Measurements from ENCODE around the gene GALNT14. TPM values are rescaled to one million over a fixed set of nuclear protein-coding genes. Genes with fewer than 3 reads are reported as not detected.

The GALNT14 gene
- total RNA-seq, 2 experiments from 2014 or later = 1.1 to 1.5 TPM

- Mint-ChIP-seq H3K36me3 (ENCODE audit: low read depth) (no peaks in the 10 kb centered on the region), H3K9me3 (no peaks in the 10 kb centered on the region), H3K4me3 (no peak overlapping the region), H3K4me1 (ENCODE audit: low read depth) (no peaks in the 10 kb centered on the region), H3K27me3 (ENCODE audit: low read depth) (no peaks in the 10 kb centered on the region), H3K27ac (no peak overlapping the region)
- DNase-seq = no peak
- intact Hi-C loops (cut with micrococcal nuclease) = no loop called here
- CTCF ChIA-PET = no interaction called here
Observed at GRCh38 chr2:31060397-31060796, 77.8 kb downstream of the GALNT14 start.

GRCh38 chr2:31058096-31059035, 79.9 kb downstream of the GALNT14 start:
- Mint-ChIP-seq H3K9me3 (no peaks in the 10 kb centered on the region), H3K27me3 (ENCODE audit: low read depth) (no peaks in the 10 kb centered on the region), H3K27ac (no peak overlapping the region), H3K36me3 (ENCODE audit: low read depth) (no peaks in the 10 kb centered on the region), H3K4me3 (no peak overlapping the region), H3K4me1 (ENCODE audit: low read depth) (no peaks in the 10 kb centered on the region)
- CTCF ChIA-PET = no interaction called here
- DNase-seq = no peak
- intact Hi-C loops (cut with micrococcal nuclease) = no loop called here

- CTCF ChIA-PET = no interaction called here
- no peaks in the 10 kb centered on the region for H3K9me3 Mint-ChIP-seq
- no peaks in the 10 kb centered on the region for H3K4me1 Mint-ChIP-seq (ENCODE audit: low read depth)
- no peak for DNase-seq
- no peaks in the 10 kb centered on the region for H3K36me3 Mint-ChIP-seq (ENCODE audit: low read depth)
- intact Hi-C loops (cut with micrococcal nuclease) = no loop called here
- no peak overlapping the region for H3K27ac Mint-ChIP-seq
- H3K4me3 Mint-ChIP-seq = no peak overlapping the region
- no peaks in the 10 kb centered on the region for H3K27me3 Mint-ChIP-seq (ENCODE audit: low read depth)
Observed at GRCh38 chr2:31057691-31058090, 80.5 kb downstream of the GALNT14 start.

- intact Hi-C loops (cut with micrococcal nuclease) = no loop called here
- DNase-seq = no peak
- H3K36me3 Mint-ChIP-seq (ENCODE audit: low read depth) = no peaks in the 10 kb centered on the region
- CTCF ChIA-PET = no interaction called here
- no peak overlapping the region for H3K27ac Mint-ChIP-seq
- H3K27me3 Mint-ChIP-seq (ENCODE audit: low read depth) = no peaks in the 10 kb centered on the region
- H3K4me3 Mint-ChIP-seq = no peak overlapping the region
- H3K9me3 Mint-ChIP-seq = no peaks in the 10 kb centered on the region
- H3K4me1 Mint-ChIP-seq (ENCODE audit: low read depth) = no peaks in the 10 kb centered on the region
Observed at GRCh38 chr2:31055938-31056337, 82.3 kb downstream of the GALNT14 start.

GRCh38 chr2:31054842-31055388, 83.3 kb downstream of the GALNT14 start:
- intact Hi-C loops (cut with micrococcal nuclease) = no loop called here
- Mint-ChIP-seq H3K4me1 (ENCODE audit: low read depth) (no peaks in the 10 kb centered on the region), H3K4me3 (no peak overlapping the region), H3K9me3 (no peaks in the 10 kb centered on the region), H3K27me3 (ENCODE audit: low read depth) (no peaks in the 10 kb centered on the region), H3K36me3 (ENCODE audit: low read depth) (no peaks in the 10 kb centered on the region), H3K27ac (no peak overlapping the region)
- CTCF ChIA-PET = no interaction called here
- DNase-seq = no peak

- Mint-ChIP-seq H3K4me3 (no peak overlapping the region), H3K27ac (no peak overlapping the region), H3K27me3 (ENCODE audit: low read depth) (no peaks in the 10 kb centered on the region), H3K4me1 (ENCODE audit: low read depth) (no peaks in the 10 kb centered on the region), H3K36me3 (ENCODE audit: low read depth) (no peaks in the 10 kb centered on the region), H3K9me3 (no peaks in the 10 kb centered on the region)
- intact Hi-C loops (cut with micrococcal nuclease) = no loop called here
- CTCF ChIA-PET = no interaction called here
- no peak for DNase-seq
Observed at GRCh38 chr2:31053929-31054782, 84.1 kb downstream of the GALNT14 start.

GRCh38 chr2:31052284-31052683, 86.0 kb downstream of the GALNT14 start:
- H3K4me3 Mint-ChIP-seq = no peak overlapping the region
- no peak for DNase-seq
- H3K27me3 Mint-ChIP-seq (ENCODE audit: low read depth) = no peaks in the 10 kb centered on the region
- no peaks in the 10 kb centered on the region for H3K36me3 Mint-ChIP-seq (ENCODE audit: low read depth)
- CTCF ChIA-PET = interaction anchor here (0.6 to 1.1 kb wide), 2 partner anchors 219 to 281 kb away, joined by 3 read pairs; no protein-coding TSS in a partner anchor
- intact Hi-C loops (cut with micrococcal nuclease) = no loop called here
- H3K4me1 Mint-ChIP-seq (ENCODE audit: low read depth) = no peaks in the 10 kb centered on the region
- no peak overlapping the region for H3K27ac Mint-ChIP-seq
- no peaks in the 10 kb centered on the region for H3K9me3 Mint-ChIP-seq

- H3K27me3 Mint-ChIP-seq (ENCODE audit: low read depth) = no peaks in the 10 kb centered on the region
- DNase-seq = no peak
- CTCF ChIA-PET = interaction anchor here (0.6 to 1.1 kb wide), 3 partner anchors 220 to 338 kb away, joined by 3 read pairs; no protein-coding TSS in a partner anchor
- H3K9me3 Mint-ChIP-seq = no peaks in the 10 kb centered on the region
- no peak overlapping the region for H3K4me3 Mint-ChIP-seq
- no peaks in the 10 kb centered on the region for H3K4me1 Mint-ChIP-seq (ENCODE audit: low read depth)
- intact Hi-C loops (cut with micrococcal nuclease) = no loop called here
- H3K27ac Mint-ChIP-seq = no peak overlapping the region
- no peaks in the 10 kb centered on the region for H3K36me3 Mint-ChIP-seq (ENCODE audit: low read depth)
Observed at GRCh38 chr2:31051258-31052140, 86.7 kb downstream of the GALNT14 start.

- no peak overlapping the region for H3K4me3 Mint-ChIP-seq
- no peaks in the 10 kb centered on the region for H3K27me3 Mint-ChIP-seq (ENCODE audit: low read depth)
- no peaks in the 10 kb centered on the region for H3K4me1 Mint-ChIP-seq (ENCODE audit: low read depth)
- intact Hi-C loops (cut with micrococcal nuclease) = no loop called here
- no peaks in the 10 kb centered on the region for H3K36me3 Mint-ChIP-seq (ENCODE audit: low read depth)
- H3K9me3 Mint-ChIP-seq = no peaks in the 10 kb centered on the region
- CTCF ChIA-PET = no interaction called here
- H3K27ac Mint-ChIP-seq = no peak overlapping the region
- DNase-seq = no peak
Observed at GRCh38 chr2:31049916-31050588, 88.2 kb downstream of the GALNT14 start.

- Mint-ChIP-seq H3K27ac (no peak overlapping the region), H3K36me3 (ENCODE audit: low read depth) (no peaks in the 10 kb centered on the region), H3K4me1 (ENCODE audit: low read depth) (no peaks in the 10 kb centered on the region), H3K4me3 (no peak overlapping the region), H3K9me3 (no peaks in the 10 kb centered on the region), H3K27me3 (ENCODE audit: low read depth) (no peaks in the 10 kb centered on the region)
- intact Hi-C loops (cut with micrococcal nuclease) = no loop called here
- CTCF ChIA-PET = no interaction called here
- no peak for DNase-seq
Observed at GRCh38 chr2:31049264-31049663, 89.0 kb downstream of the GALNT14 start.

GRCh38 chr2:31047599-31047998, 90.6 kb downstream of the GALNT14 start:
- Mint-ChIP-seq H3K36me3 (ENCODE audit: low read depth) (no peaks in the 10 kb centered on the region), H3K27me3 (ENCODE audit: low read depth) (no peaks in the 10 kb centered on the region), H3K4me3 (no peak overlapping the region), H3K9me3 (no peaks in the 10 kb centered on the region), H3K4me1 (ENCODE audit: low read depth) (no peaks in the 10 kb centered on the region), H3K27ac (no peak overlapping the region)
- CTCF ChIA-PET = no interaction called here
- DNase-seq = no peak
- intact Hi-C loops (cut with micrococcal nuclease) = no loop called here
